CD4-positive, CD25-positive, alpha-beta regulatory T cell (primary cell): Measurements from ENCODE around the gene CNRIP1. TPM values are rescaled to one million over a fixed set of nuclear protein-coding genes. Genes with fewer than 3 reads are reported as not detected.

Source experiments
- ATAC-seq, 2 donors: fragments of 150-1000 bp; cut with Tn5 transposase; one replicate each; pipeline ENCODE4 v1.10.0; 2021; ENCODE audit warnings: low read depth in 2 of 2, moderate number of reproducible peaks in 2 of 2, moderate library complexity in 1 of 2
- DNase-seq, 3 donors: peaks; one replicate each; pipeline versions ENCODE4 v3.0.0 to v3.0.0-alpha.2; 2012 to 2022; ENCODE audit warnings: mixed read lengths in 1 of 3
- H3K27ac ChIP-seq: one replicate; pipeline ENCODE4 v1.7.0; 2013; ENCODE audit warnings: mild to moderate bottlenecking, low read length; ENCODE audit not compliant: insufficient read depth, poor library complexity, severe bottlenecking
- H3K27me3 ChIP-seq: one replicate; pipeline ENCODE4 v1.7.0; 2013; ENCODE audit warnings: low read length; ENCODE audit not compliant: control insufficient read depth, insufficient read depth
- H3K36me3 ChIP-seq: one replicate; pipeline ENCODE4 v1.7.0; 2013; ENCODE audit warnings: mild to moderate bottlenecking, low read length, moderate library complexity; ENCODE audit not compliant: control insufficient read depth, insufficient read depth
- H3K4me1 ChIP-seq: 2 replicates; pipeline ENCODE4 v1.7.0; 2013; ENCODE audit warnings: mild to moderate bottlenecking, low read length; ENCODE audit not compliant: insufficient read depth, control insufficient read depth, poor library complexity, severe bottlenecking
- H3K4me3 ChIP-seq: one replicate; pipeline ENCODE4 v1.7.0; 2013; ENCODE audit warnings: low read depth, mild to moderate bottlenecking, low read length, moderate library complexity
- H3K9me3 ChIP-seq, 2 experiments: 1 replicate in 1 of 2; 2 replicates in 1 of 2; pipeline ENCODE4 v1.7.0; 2013; ENCODE audit warnings: low read length in 2 of 2, mild to moderate bottlenecking in 1 of 2, moderate library complexity in 1 of 2; ENCODE audit not compliant: control insufficient read depth in 2 of 2
- H3K27ac Mint-ChIP-seq, 3 donors: one replicate each; pipeline ENCODE4 v1.8.0; 2020 to 2022; ENCODE audit warnings: mild to moderate bottlenecking in 3 of 3, mixed read lengths in 3 of 3, moderate library complexity in 2 of 3
- H3K27me3 Mint-ChIP-seq: one replicate; pipeline ENCODE4 v1.8.0; 2022; ENCODE audit warnings: mild to moderate bottlenecking, mixed read lengths
- H3K36me3 Mint-ChIP-seq: one replicate; pipeline ENCODE4 v1.8.0; 2020; ENCODE audit warnings: mixed read lengths
- H3K4me1 Mint-ChIP-seq, 4 donors: one replicate each; pipeline ENCODE4 v1.8.0; 2020 to 2022; ENCODE audit warnings: mixed read lengths in 4 of 4, mild to moderate bottlenecking in 1 of 4
- H3K4me3 Mint-ChIP-seq, 4 donors: one replicate each; pipeline ENCODE4 v1.8.0; 2020 to 2022; ENCODE audit warnings: mild to moderate bottlenecking in 4 of 4, mixed read lengths in 4 of 4, moderate library complexity in 3 of 4
- H3K9me3 Mint-ChIP-seq, 7 donors: one replicate each; pipeline ENCODE4 v1.8.0; 2020 to 2022; ENCODE audit warnings: mixed read lengths in 7 of 7, mild to moderate bottlenecking in 3 of 7, moderate library complexity in 2 of 7
- polyA plus RNA-seq, 4 donors: library from polyadenylated mRNA; unstranded; fragments of 300-500 nt; fragmentation: Illumina TruSeq; gene quantifications; one replicate each; pipeline ENCODE4 v1.2.3, GENCODE V29; 2021
- total RNA-seq: library from RNA; stranded (reverse); gene quantifications from one replicate; pipeline ENCODE4 v1.2.3, GENCODE V29; 2022

CNRIP1 gene
- total and polyA plus RNA-seq, 5 donors from 2014 or later = 0.22 TPM; not detected in 4

DNA sequence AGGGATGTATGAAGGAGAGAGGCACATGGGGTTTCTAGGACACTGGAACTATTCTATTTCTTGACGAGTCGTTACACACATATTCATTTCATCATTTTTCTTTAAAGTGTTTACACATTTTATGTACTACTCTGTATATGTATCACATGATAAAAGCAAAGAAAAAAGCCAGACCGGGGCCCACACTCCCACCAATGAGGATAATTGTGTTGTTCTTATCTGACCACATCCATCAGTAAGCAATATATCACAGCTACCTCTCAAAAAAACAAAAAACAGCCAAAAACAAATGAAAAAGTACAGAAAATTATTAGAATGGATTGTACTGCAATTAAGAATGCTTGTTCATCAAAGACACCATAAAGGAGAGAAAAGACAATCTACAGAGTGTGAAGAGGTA lies 14.2 kb upstream of the CNRIP1 start:
- H3K4me1 ChIP-seq = no peaks in the 10 kb centered on the region
- no peaks in the 10 kb centered on the region for H3K36me3 ChIP-seq
- no peaks in the 10 kb centered on the region for H3K9me3 ChIP-seq
- no peak overlapping the region for H3K27ac ChIP-seq
- no peaks in the 10 kb centered on the region for H3K36me3 Mint-ChIP-seq
- H3K27me3 ChIP-seq = peaks cover 15% of the 10 kb centered on the region
- H3K4me3 Mint-ChIP-seq = no peak overlapping the region
- H3K4me3 ChIP-seq = no peak overlapping the region
- no peak overlapping the region for H3K27ac Mint-ChIP-seq
- ATAC-seq (no peak), DNase-seq (no peak)
- H3K27me3 Mint-ChIP-seq = peaks cover 52% of the 10 kb centered on the region
- peaks cover 0 to 3% (median 0%) of the 10 kb centered on the region in 7 donors for H3K9me3 Mint-ChIP-seq
- no peaks in the 10 kb centered on the region for H3K4me1 Mint-ChIP-seq

GRCh38 chr2:68333009-68333408 lies 13.3 kb upstream of the CNRIP1 start:
- ATAC-seq (no peak), DNase-seq (no peak)
- Histone ChIP-seq H3K9me3 (no peaks in the 10 kb centered on the region), H3K27me3 (peaks cover 14% of the 10 kb centered on the region), H3K4me1 (no peaks in the 10 kb centered on the region), H3K27ac (no peak overlapping the region), H3K4me3 (no peak overlapping the region), H3K36me3 (no peaks in the 10 kb centered on the region)
- no peak overlapping the region for H3K27ac Mint-ChIP-seq
- H3K9me3 Mint-ChIP-seq = peaks cover 0 to 3% (median 0%) of the 10 kb centered on the region in 7 donors
- no peaks in the 10 kb centered on the region for H3K4me1 Mint-ChIP-seq
- H3K36me3 Mint-ChIP-seq = no peaks in the 10 kb centered on the region
- H3K4me3 Mint-ChIP-seq = no peak overlapping the region
- H3K27me3 Mint-ChIP-seq = peaks cover 45% of the 10 kb centered on the region

- no peaks in the 10 kb centered on the region for H3K9me3 ChIP-seq
- DNase-seq (no peak), ATAC-seq (no peak)
- Mint-ChIP-seq H3K27me3 (peaks cover 33% of the 10 kb centered on the region), H3K9me3 (peaks cover 0 to 1% (median 0%) of the 10 kb centered on the region in 7 donors), H3K4me3 (no peak overlapping the region), H3K4me1 (no peaks in the 10 kb centered on the region), H3K36me3 (no peaks in the 10 kb centered on the region), H3K27ac (peak overlapping the region in 1 of 3 donors; percentile 57)
- H3K27me3 ChIP-seq = peaks cover 7% of the 10 kb centered on the region
- H3K27ac ChIP-seq = no peak overlapping the region
- H3K4me3 ChIP-seq = no peak overlapping the region
- no peaks in the 10 kb centered on the region for H3K4me1 ChIP-seq
- no peaks in the 10 kb centered on the region for H3K36me3 ChIP-seq
Observed at GRCh38 chr2:68330691-68331090, 10.9 kb upstream of the CNRIP1 start.

DNA sequence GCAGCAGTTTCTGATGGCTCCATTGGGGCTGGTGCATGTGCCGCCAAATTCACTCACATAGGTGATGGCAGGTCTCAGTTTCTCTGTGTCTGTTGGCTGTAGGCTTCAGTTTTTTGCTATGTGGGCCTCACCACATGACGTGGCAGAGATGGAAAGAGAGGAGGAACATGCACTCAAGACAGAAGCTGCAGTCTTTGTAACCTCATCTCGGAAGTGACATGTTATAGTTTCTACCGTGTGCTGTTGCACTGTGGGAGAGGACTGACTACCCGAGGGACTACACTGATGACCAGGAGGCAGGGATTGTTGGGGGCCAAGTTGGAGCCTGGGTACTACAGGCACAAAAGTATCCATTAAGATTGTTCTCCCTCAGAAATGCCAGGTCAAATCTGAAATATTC lies 9.2 kb upstream of the CNRIP1 start:
- Histone ChIP-seq H3K27me3 (peaks cover 10% of the 10 kb centered on the region), H3K4me1 (no peaks in the 10 kb centered on the region), H3K27ac (no peak overlapping the region), H3K9me3 (no peaks in the 10 kb centered on the region), H3K36me3 (no peaks in the 10 kb centered on the region), H3K4me3 (no peak overlapping the region)
- H3K27me3 Mint-ChIP-seq = peaks cover 33% of the 10 kb centered on the region
- ATAC-seq (no peak), DNase-seq (no peak)
- H3K4me3 Mint-ChIP-seq = no peak overlapping the region
- no peaks in the 10 kb centered on the region for H3K36me3 Mint-ChIP-seq
- H3K27ac Mint-ChIP-seq = no peak overlapping the region
- peaks cover 0 to 1% (median 0%) of the 10 kb centered on the region in 7 donors for H3K9me3 Mint-ChIP-seq
- H3K4me1 Mint-ChIP-seq = no peaks in the 10 kb centered on the region

DNA sequence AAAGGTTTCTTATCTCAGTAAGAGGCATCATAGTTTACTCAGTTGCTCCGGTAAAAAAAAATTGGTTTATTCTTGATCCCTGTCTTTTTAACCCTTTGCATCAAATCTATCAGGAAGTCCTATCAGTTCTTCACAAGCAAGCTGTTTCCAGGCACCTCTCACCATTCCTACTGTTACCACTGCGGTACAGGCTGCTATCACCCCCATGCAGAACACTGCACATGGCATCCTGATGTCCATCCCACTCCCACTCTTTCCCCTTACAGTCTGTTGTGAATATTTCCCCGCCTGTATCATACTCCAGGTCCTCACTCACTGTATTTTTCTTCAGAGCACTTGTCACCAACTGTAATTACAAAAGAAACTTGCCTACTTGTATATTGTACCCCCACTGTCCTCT lies 5.3 kb upstream of the CNRIP1 start:
- H3K4me1 ChIP-seq = peaks cover 3% of the 10 kb centered on the region
- no peak overlapping the region for H3K27ac ChIP-seq
- Mint-ChIP-seq H3K4me1 (peaks cover under 1 to 6% (median 5%) of the 10 kb centered on the region in 4 donors), H3K4me3 (no peak overlapping the region), H3K9me3 (peaks cover 0 to 1% (median 0%) of the 10 kb centered on the region in 7 donors), H3K27ac (no peak overlapping the region), H3K27me3 (peaks cover 48% of the 10 kb centered on the region), H3K36me3 (no peaks in the 10 kb centered on the region)
- H3K27me3 ChIP-seq = peaks cover 19% of the 10 kb centered on the region
- no peaks in the 10 kb centered on the region for H3K36me3 ChIP-seq
- DNase-seq = no peak
- no peak for ATAC-seq
- H3K4me3 ChIP-seq = no peak overlapping the region
- no peaks in the 10 kb centered on the region for H3K9me3 ChIP-seq

GRCh38 chr2:68320118-68320641 lies 431 bp upstream of the CNRIP1 start:
- no peaks in the 10 kb centered on the region for H3K36me3 Mint-ChIP-seq
- Histone ChIP-seq H3K9me3 (no peaks in the 10 kb centered on the region), H3K36me3 (no peaks in the 10 kb centered on the region), H3K4me3 (no peak overlapping the region), H3K27ac (no peak overlapping the region), H3K4me1 (peaks cover 15% of the 10 kb centered on the region), H3K27me3 (peaks cover 39% of the 10 kb centered on the region)
- H3K4me1 Mint-ChIP-seq = peaks cover 3 to 14% (median 9%) of the 10 kb centered on the region in 4 donors
- H3K9me3 Mint-ChIP-seq = peaks cover 0 to 2% (median 0%) of the 10 kb centered on the region in 7 donors
- DNase-seq = no peak
- H3K4me3 Mint-ChIP-seq = peak overlapping the region; percentile 19 to 78 (median 70)
- H3K27ac Mint-ChIP-seq = no peak overlapping the region
- ATAC-seq = no peak
- H3K27me3 Mint-ChIP-seq = peaks cover 84% of the 10 kb centered on the region

DNA sequence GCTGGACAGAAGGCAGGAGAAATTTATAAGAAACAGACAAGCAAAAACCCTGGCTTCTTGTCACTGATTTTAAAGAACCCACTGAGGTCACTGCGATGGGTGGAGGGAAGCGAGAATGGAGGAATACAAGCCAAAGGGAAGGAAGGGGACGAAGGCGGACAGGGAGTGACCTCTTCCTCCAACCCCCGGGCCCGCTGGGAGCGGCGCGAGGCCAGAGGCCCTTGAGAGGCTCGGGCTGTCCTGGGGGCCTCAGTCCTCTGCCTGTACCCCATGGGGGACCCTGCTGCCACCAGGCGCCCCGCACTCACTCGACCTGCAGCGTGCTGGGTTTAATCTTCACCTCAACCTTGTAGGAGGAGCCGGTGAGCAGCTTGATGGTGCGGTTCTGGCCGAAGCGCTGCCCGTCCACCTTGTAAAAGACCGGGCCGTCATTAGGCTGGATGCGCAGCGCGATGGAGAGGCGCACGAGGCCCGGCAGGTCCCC lies 793 bp downstream of the CNRIP1 start:
- H3K36me3 Mint-ChIP-seq = no peaks in the 10 kb centered on the region
- no peak overlapping the region for H3K27ac ChIP-seq
- peaks cover 0 to 1% of the 10 kb centered on the region in 2 experiments for H3K9me3 ChIP-seq
- no peak for DNase-seq
- no peaks in the 10 kb centered on the region for H3K36me3 ChIP-seq
- peak overlapping the region in 2 of 4 donors; percentile 44 to 79 for H3K4me3 Mint-ChIP-seq
- peaks cover 15% of the 10 kb centered on the region for H3K4me1 ChIP-seq
- H3K27me3 Mint-ChIP-seq = peaks cover 81% of the 10 kb centered on the region
- peaks cover 43% of the 10 kb centered on the region for H3K27me3 ChIP-seq
- no peak overlapping the region for H3K4me3 ChIP-seq
- peaks cover 0 to 2% (median under 1%) of the 10 kb centered on the region in 7 donors for H3K9me3 Mint-ChIP-seq
- no peak for ATAC-seq
- H3K27ac Mint-ChIP-seq = no peak overlapping the region
- H3K4me1 Mint-ChIP-seq = peaks cover 3 to 14% (median 9%) of the 10 kb centered on the region in 4 donors
